GM12878 (cell line): ENCODE measurements around the gene EYS. TPM values are rescaled to one million over a fixed set of nuclear protein-coding genes. Genes with fewer than 3 reads are reported as not detected.

ENCODE experiments used
- ATAC-seq: fragments of 200-7000 bp; cut with Tn5 transposase; 3 replicates; pipeline ENCODE4 v1.9.1; 2020; ENCODE audit warnings: mild to moderate bottlenecking, moderate library complexity
- BruUV-seq: library from RNA; stranded (reverse); fragments of 400-500 nt; replicated peaks from 2 replicates; lab custom pipeline; 2021; lab: Mats Ljungman, UMichigan
- CTCF ChIA-PET: fragments of 300-600 bp; sonication (Branson Sonifier 250); formaldehyde crosslinking; extraction: SDS; loops from one replicate; lab custom pipeline; 2021; ENCODE audit warnings: inconsistent platforms; lab: Yijun Ruan, JAX
- POLR2A ChIA-PET: fragments of 350-600 bp; formaldehyde crosslinking; extraction: SDS; loops from one replicate; lab custom pipeline; 2021; ENCODE audit warnings: inconsistent platforms; lab: Charles Lee
- RAD21 ChIA-PET: fragments of 300-600 bp; sonication (Branson Sonifier 250); formaldehyde crosslinking; loops from one replicate; lab custom pipeline; 2023; ENCODE audit warnings: antibody characterized with exemption; ENCODE audit not compliant: unreplicated experiment; lab: Charles Lee
- SMC1A ChIA-PET: fragments of 300-600 bp; sonication (Branson Sonifier 250); formaldehyde crosslinking; loops from one replicate; lab custom pipeline; 2023; ENCODE audit not compliant: unreplicated experiment, uncharacterized antibody; lab: Charles Lee
- DNase-seq: peaks from one replicate; pipeline ENCODE4 v3.0.0-alpha.2; 2011; ENCODE audit warnings: low read depth, low spot score
- FAIRE-seq: peaks from 3 replicates; lab custom pipeline; 2011; peaks lifted over from hg19 to GRCh38; lab: Jason Lieb, UNC
- H2AFZ ChIP-seq: 2 replicates; pipeline ENCODE4 v1.6.0; 2011; ENCODE audit warnings: low read depth, low read length, control low read depth; ENCODE audit not compliant: control insufficient read depth
- H3K27ac ChIP-seq: 2 replicates; pipeline ENCODE4 v1.5.1; 2011; ENCODE audit warnings: control low read depth; ENCODE audit not compliant: control insufficient read depth, insufficient read depth
- H3K27me3 ChIP-seq, 2 experiments: replicated peaks in 1 of 2; 2 replicates each; pipeline versions ENCODE4 v1.6.0 to v1.6.1; 2011; ENCODE audit warnings: low read length in 1 of 2; ENCODE audit not compliant: control insufficient read depth in 2 of 2, insufficient read depth in 2 of 2
- H3K36me3 ChIP-seq, 2 experiments: 2 replicates each; pipeline ENCODE4 v1.5.1; 2011; ENCODE audit warnings: low read length in 1 of 2; ENCODE audit not compliant: control insufficient read depth in 2 of 2, insufficient read depth in 2 of 2
- H3K4me1 ChIP-seq: 2 replicates; pipeline ENCODE4 v1.6.1; 2011; ENCODE audit warnings: mild to moderate bottlenecking, low read length, moderate library complexity, mixed read lengths; ENCODE audit not compliant: control insufficient read depth, insufficient read depth
- H3K4me2 ChIP-seq: 2 replicates; pipeline ENCODE4 v1.6.0; 2011; ENCODE audit warnings: control low read depth; ENCODE audit not compliant: control insufficient read depth, insufficient read depth
- H3K4me3 ChIP-seq: fragments of 200-600 bp; sonication (generic); 2 replicates; pipeline ENCODE4 v1.5.1; 2016
- H3K79me2 ChIP-seq: 2 replicates; pipeline ENCODE4 v1.6.0; 2011; ENCODE audit warnings: low read length; ENCODE audit not compliant: control insufficient read depth, insufficient read depth
- H3K9ac ChIP-seq: 2 replicates; pipeline ENCODE4 v1.8.0; 2011; ENCODE audit warnings: low read length, control low read depth, mixed read lengths; ENCODE audit not compliant: control insufficient read depth, insufficient read depth
- H3K9me3 ChIP-seq: replicated peaks from 3 replicates; pipeline ENCODE4 v1.5.1; 2011; ENCODE audit warnings: mild to moderate bottlenecking, low read length; ENCODE audit not compliant: control insufficient read depth, insufficient read depth
- H4K20me1 ChIP-seq: 2 replicates; pipeline ENCODE4 v1.6.0; 2011; ENCODE audit not compliant: control insufficient read depth, insufficient read depth
- BCL11A ChIP-seq: IDR thresholded peaks from 2 replicates; pipeline ENCODE4 v1.6.1; 2011; ENCODE audit warnings: low read depth, low read length
- DPF2 ChIP-seq: fragments of 450-650 bp; IDR thresholded peaks from 2 replicates; pipeline ENCODE4 v1.6.1; 2017; ENCODE audit warnings: mild to moderate bottlenecking
- FOXM1 ChIP-seq: IDR thresholded peaks from 2 replicates; pipeline ENCODE4 v1.6.1; 2012; ENCODE audit warnings: low read depth, mild to moderate bottlenecking, inconsistent platforms, low read length, moderate library complexity
- HSF1 ChIP-seq: fragments of 150-350 bp; IDR thresholded peaks from 2 replicates; pipeline ENCODE4 v1.6.1; 2014; ENCODE audit warnings: mild to moderate bottlenecking, low read depth, low read length
- MTA2 ChIP-seq: fragments of 450-650 bp; IDR thresholded peaks from 2 replicates; pipeline ENCODE4 v1.6.1; 2016; ENCODE audit warnings: low read depth, mild to moderate bottlenecking, moderate library complexity
- PKNOX1 ChIP-seq: fragments of 450-650 bp; IDR thresholded peaks from 2 replicates; pipeline ENCODE4 v1.6.1; 2016; ENCODE audit warnings: mild to moderate bottlenecking
- POLR2A ChIP-seq: IDR thresholded peaks from 2 replicates; pipeline ENCODE4 v1.6.1; 2011; ENCODE audit warnings: low read depth, mild to moderate bottlenecking, low read length
- POLR2AphosphoS2 ChIP-seq: IDR thresholded peaks from 2 replicates; pipeline ENCODE4 v1.6.1; 2011; ENCODE audit warnings: low read depth, mild to moderate bottlenecking, low read length, improper control_type of control experiment, moderate library complexity
- POLR2AphosphoS5 ChIP-seq: IDR thresholded peaks from 2 replicates; pipeline ENCODE4 v1.6.1; 2011; ENCODE audit warnings: mild to moderate bottlenecking, low read length, inconsistent platforms
- YBX1 ChIP-seq: fragments of 450-650 bp; IDR thresholded peaks from 2 replicates; pipeline ENCODE4 v1.6.1; 2016; ENCODE audit warnings: antibody characterized with exemption
- ZSCAN29 ChIP-seq: fragments of 450-650 bp; IDR thresholded peaks from 2 replicates; pipeline ENCODE4 v1.6.1; 2017; ENCODE audit warnings: mild to moderate bottlenecking, moderate library complexity
- WGBS: methylation state at CpG from one replicate; pipeline ENCODE4 v1.1.6; 2016; ENCODE audit warnings: low lambda C conversion rate; ENCODE audit not compliant: insufficient replicate concordance, insufficient coverage; ENCODE audit errors: missing lambda C conversion rate; 5-methylcytosine and 5-hydroxymethylcytosine counted together
- in situ Hi-C: fragments of 300-500 bp; cut with MboI; formaldehyde crosslinking; loops from 9 replicates; pipeline ENCODE4 v1.14.3; 2018; ENCODE audit warnings: mixed read lengths
- intact Hi-C: fragments of 100-400 bp; cut with micrococcal nuclease; formaldehyde crosslinking; loops from one replicate; pipeline ENCODE4 v1.14.2; 2022; ENCODE audit not compliant: unreplicated experiment
- polyA plus RNA-seq, 11 experiments: library from polyadenylated mRNA; depleted of rRNA in 4 of 11; unstranded in 6 of 11; stranded (reverse) in 5 of 11; fragments of >200 nt; fragmentation: Nextera tagmentation in 4 of 11; fragmentation: Illumina TruSeq in 1 of 11; extraction: Ambion mirVana in 4 of 11; extraction: Trizol in 1 of 11; gene quantifications; 1 replicate in 1 of 11; 2 replicates in 10 of 11; pipeline versions ENCODE4 v1.2.1 to v1.2.3, GENCODE V29; 2011 to 2016; ENCODE audit warnings: inconsistent platforms in 2 of 11, missing spikeins in 2 of 11, low read depth in 1 of 11
- total RNA-seq, 4 experiments: library from RNA; depleted of rRNA in 3 of 4; stranded (reverse); fragments of >200 nt in 3 of 4; fragmentation: Illumina TruSeq in 1 of 4; extraction: Trizol in 1 of 4; gene quantifications; 2 replicates each; pipeline versions ENCODE4 v1.2.1 to v1.2.3, GENCODE V29; 2013 to 2021
- TF ChIP-seq, protein P1 (sequence below): IDR thresholded peaks from 2 replicates; pipeline ENCODE4 v1.6.1; 2012; ENCODE audit warnings: improper control_type of control experiment, low read depth, low read length; ENCODE audit not compliant: insufficient replicate concordance
- TF ChIP-seq, protein P2 (sequence below): fragments of 450-650 bp; IDR thresholded peaks from 2 replicates; pipeline ENCODE4 v1.6.1; 2017; ENCODE audit warnings: mild to moderate bottlenecking, moderate library complexity

The EYS gene
- total and polyA plus RNA-seq, 10 of the 15 experiments (the other 5 are each of a cell fraction or from before 2014, with no cell fraction given): under 0.01 to 0.14 (median 0.02) TPM; not detected in 1

GRCh38 chr6:64256483-64256882, 1450.5 kb downstream of the EYS start:
- SMC1A ChIA-PET: interaction anchor here (0.6 to 2.2 kb wide), 4 partner anchors 9 to 217 kb away, joined by 3 to 17 read pairs (median 3); no protein-coding TSS in a partner anchor
- RAD21 ChIA-PET: interaction anchor here (0.9 to 2.3 kb wide), 3 partner anchors 9 to 18 kb away, joined by 3 to 5 read pairs (median 4); no protein-coding TSS in a partner anchor
- Histone ChIP-seq H3K4me3 (no peak overlapping the region), H3K36me3 (no peaks in the 10 kb centered on the region), H3K4me1 (no peaks in the 10 kb centered on the region), H3K9me3 (no peaks in the 10 kb centered on the region), H4K20me1 (no peaks in the 10 kb centered on the region), H3K79me2 (no peaks in the 10 kb centered on the region), H3K4me2 (no peak overlapping the region), H3K27me3 (no peaks in the 10 kb centered on the region), H3K27ac (no peak overlapping the region), H3K9ac (no peak overlapping the region), H2AFZ (no peak overlapping the region; the same call in 1 of the 2 replicates)
- no TSS peak for BruUV-seq
- DNase-seq (no peak), FAIRE-seq (no peak), ATAC-seq (peak; percentile 85)
- intact Hi-C loops (no loop called here), in situ Hi-C loops (no loop called here)
- CTCF ChIA-PET: interaction anchor here (0.6 to 1.8 kb wide), 4 partner anchors 9 to 74 kb away, joined by 3 to 7 read pairs (median 5); no protein-coding TSS in a partner anchor
- POLR2A ChIA-PET: interaction anchor here (0.6 to 0.9 kb wide), 2 partner anchors 10 to 604 kb away, joined by 3 to 4 read pairs; no protein-coding TSS in a partner anchor
- WGBS: 33% methylated on average over 3 of the region's 3 CpGs
- TF ChIP-seq ZSCAN29 (no peak), POLR2AphosphoS5 (no peak), DPF2 (0 out of 2 replicates have a peak, but pooled peaks have one; percentile 25), BCL11A (peak; percentile 33; the same call in 1 of the 2 replicates), HSF1 (no peak), POLR2AphosphoS2 (no peak), PKNOX1 (no peak), FOXM1 (no peak), POLR2A (no peak), MTA2 (peak; percentile 90), YBX1 (no peak)
- TF ChIP-seq, protein P1, sequence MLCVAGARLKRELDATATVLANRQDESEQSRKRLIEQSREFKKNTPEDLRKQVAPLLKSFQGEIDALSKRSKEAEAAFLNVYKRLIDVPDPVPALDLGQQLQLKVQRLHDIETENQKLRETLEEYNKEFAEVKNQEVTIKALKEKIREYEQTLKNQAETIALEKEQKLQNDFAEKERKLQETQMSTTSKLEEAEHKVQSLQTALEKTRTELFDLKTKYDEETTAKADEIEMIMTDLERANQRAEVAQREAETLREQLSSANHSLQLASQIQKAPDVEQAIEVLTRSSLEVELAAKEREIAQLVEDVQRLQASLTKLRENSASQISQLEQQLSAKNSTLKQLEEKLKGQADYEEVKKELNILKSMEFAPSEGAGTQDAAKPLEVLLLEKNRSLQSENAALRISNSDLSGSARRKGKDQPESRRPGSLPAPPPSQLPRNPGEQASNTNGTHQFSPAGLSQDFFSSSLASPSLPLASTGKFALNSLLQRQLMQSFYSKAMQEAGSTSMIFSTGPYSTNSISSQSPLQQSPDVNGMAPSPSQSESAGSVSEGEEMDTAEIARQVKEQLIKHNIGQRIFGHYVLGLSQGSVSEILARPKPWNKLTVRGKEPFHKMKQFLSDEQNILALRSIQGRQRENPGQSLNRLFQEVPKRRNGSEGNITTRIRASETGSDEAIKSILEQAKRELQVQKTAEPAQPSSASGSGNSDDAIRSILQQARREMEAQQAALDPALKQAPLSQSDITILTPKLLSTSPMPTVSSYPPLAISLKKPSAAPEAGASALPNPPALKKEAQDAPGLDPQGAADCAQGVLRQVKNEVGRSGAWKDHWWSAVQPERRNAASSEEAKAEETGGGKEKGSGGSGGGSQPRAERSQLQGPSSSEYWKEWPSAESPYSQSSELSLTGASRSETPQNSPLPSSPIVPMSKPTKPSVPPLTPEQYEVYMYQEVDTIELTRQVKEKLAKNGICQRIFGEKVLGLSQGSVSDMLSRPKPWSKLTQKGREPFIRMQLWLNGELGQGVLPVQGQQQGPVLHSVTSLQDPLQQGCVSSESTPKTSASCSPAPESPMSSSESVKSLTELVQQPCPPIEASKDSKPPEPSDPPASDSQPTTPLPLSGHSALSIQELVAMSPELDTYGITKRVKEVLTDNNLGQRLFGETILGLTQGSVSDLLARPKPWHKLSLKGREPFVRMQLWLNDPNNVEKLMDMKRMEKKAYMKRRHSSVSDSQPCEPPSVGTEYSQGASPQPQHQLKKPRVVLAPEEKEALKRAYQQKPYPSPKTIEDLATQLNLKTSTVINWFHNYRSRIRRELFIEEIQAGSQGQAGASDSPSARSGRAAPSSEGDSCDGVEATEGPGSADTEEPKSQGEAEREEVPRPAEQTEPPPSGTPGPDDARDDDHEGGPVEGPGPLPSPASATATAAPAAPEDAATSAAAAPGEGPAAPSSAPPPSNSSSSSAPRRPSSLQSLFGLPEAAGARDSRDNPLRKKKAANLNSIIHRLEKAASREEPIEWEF: no peak
- TF ChIP-seq, protein P2, sequence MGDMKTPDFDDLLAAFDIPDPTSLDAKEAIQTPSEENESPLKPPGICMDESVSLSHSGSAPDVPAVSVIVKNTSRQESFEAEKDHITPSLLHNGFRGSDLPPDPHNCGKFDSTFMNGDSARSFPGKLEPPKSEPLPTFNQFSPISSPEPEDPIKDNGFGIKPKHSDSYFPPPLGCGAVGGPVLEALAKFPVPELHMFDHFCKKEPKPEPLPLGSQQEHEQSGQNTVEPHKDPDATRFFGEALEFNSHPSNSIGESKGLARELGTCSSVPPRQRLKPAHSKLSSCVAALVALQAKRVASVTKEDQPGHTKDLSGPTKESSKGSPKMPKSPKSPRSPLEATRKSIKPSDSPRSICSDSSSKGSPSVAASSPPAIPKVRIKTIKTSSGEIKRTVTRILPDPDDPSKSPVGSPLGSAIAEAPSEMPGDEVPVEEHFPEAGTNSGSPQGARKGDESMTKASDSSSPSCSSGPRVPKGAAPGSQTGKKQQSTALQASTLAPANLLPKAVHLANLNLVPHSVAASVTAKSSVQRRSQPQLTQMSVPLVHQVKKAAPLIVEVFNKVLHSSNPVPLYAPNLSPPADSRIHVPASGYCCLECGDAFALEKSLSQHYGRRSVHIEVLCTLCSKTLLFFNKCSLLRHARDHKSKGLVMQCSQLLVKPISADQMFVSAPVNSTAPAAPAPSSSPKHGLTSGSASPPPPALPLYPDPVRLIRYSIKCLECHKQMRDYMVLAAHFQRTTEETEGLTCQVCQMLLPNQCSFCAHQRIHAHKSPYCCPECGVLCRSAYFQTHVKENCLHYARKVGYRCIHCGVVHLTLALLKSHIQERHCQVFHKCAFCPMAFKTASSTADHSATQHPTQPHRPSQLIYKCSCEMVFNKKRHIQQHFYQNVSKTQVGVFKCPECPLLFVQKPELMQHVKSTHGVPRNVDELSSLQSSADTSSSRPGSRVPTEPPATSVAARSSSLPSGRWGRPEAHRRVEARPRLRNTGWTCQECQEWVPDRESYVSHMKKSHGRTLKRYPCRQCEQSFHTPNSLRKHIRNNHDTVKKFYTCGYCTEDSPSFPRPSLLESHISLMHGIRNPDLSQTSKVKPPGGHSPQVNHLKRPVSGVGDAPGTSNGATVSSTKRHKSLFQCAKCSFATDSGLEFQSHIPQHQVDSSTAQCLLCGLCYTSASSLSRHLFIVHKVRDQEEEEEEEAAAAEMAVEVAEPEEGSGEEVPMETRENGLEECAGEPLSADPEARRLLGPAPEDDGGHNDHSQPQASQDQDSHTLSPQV: no peak
